Heart left ventricle (tissue), 16 donors: ENCODE measurements around the gene IKZF4. TPM values are rescaled to one million over a fixed set of nuclear protein-coding genes. Genes with fewer than 3 reads are reported as not detected.

Experiments used
- ATAC-seq, 4 donors: fragments of 200-7000 bp; cut with Tn5 transposase; one replicate each; pipeline ENCODE4 v1.9.1; 2020 to 2022; ENCODE audit warnings: moderate library complexity in 4 of 4, mild to moderate bottlenecking in 3 of 4, moderate number of reproducible peaks in 1 of 4
- DNase-seq, 5 donors: peaks; one replicate each; pipeline ENCODE4 v3.0.0-alpha.2; 2020
- H3K27ac ChIP-seq, 12 donors: fragments of 200-600 bp; sonication (generic) in 4 of 12; one replicate each; pipeline versions ENCODE4 v1.5.0 to v1.8.0; 2016 to 2022; ENCODE audit warnings: mild to moderate bottlenecking in 2 of 12
- H3K27me3 ChIP-seq, 9 donors: fragments of 200-600 bp; sonication (generic) in 2 of 9; one replicate each; pipeline versions ENCODE4 v1.5.1 to v1.8.0; 2016 to 2022; ENCODE audit warnings: mild to moderate bottlenecking in 3 of 9
- H3K36me3 ChIP-seq, 9 donors: fragments of 200-600 bp; sonication (generic) in 2 of 9; one replicate each; pipeline versions ENCODE4 v1.5.0 to v1.8.0; 2018 to 2022; ENCODE audit warnings: mild to moderate bottlenecking in 2 of 9
- H3K4me1 ChIP-seq, 12 donors: fragments of 200-600 bp; sonication (generic) in 4 of 12; one replicate each; pipeline versions ENCODE4 v1.5.0 to v1.8.0; 2016 to 2022; ENCODE audit warnings: mild to moderate bottlenecking in 3 of 12
- H3K4me3 ChIP-seq, 12 donors: fragments of 200-600 bp; sonication (generic) in 4 of 12; one replicate each; pipeline versions ENCODE4 v1.5.0 to v1.8.0; 2017 to 2022; ENCODE audit warnings: mild to moderate bottlenecking in 9 of 12, moderate library complexity in 4 of 12
- H3K9me3 ChIP-seq, 12 donors: fragments of 200-600 bp; sonication (generic) in 4 of 12; one replicate each; pipeline versions ENCODE4 v1.5.0 to v1.8.0; 2016 to 2022; ENCODE audit warnings: mild to moderate bottlenecking in 1 of 12
- POLR2A ChIP-seq, 2 donors: fragments of 450-650 bp; IDR thresholded peaks; one replicate each; pipeline ENCODE4 v1.6.1; 2017; ENCODE audit warnings: antibody characterized with exemption in 2 of 2, mild to moderate bottlenecking in 2 of 2, moderate library complexity in 2 of 2
- WGBS, 4 donors: extraction: QIAGEN DNeasy Blood & Tissue Kit in 2 of 4; methylation state at CpG; one replicate each; pipeline versions ENCODE4 v1.1.5 to v1.1.7; 2013 to 2018; 5-methylcytosine and 5-hydroxymethylcytosine counted together
- intact Hi-C, 10 donors: fragments of 100-400 bp; cut with DNase I; formaldehyde crosslinking; loops; one replicate each; pipeline versions ENCODE4 v1.11.1 to v1.14.2; 2022
- polyA plus RNA-seq, 2 donors: library from polyadenylated mRNA; stranded (reverse); fragments of 200-250 nt; gene quantifications; one replicate each; pipeline ENCODE4 v1.2.3, GENCODE V29; 2013
- total RNA-seq, 9 donors: library from RNA; depleted of rRNA in 2 of 9; stranded (reverse); fragments of >200 nt in 2 of 9; fragmentation: NEBNext Ultra II Directional in 3 of 9; extraction: Animal tissue kit (Norgen Biotek cat#: 25700) in 3 of 9; gene quantifications; one replicate each; pipeline versions ENCODE4 v1.1.0 to v1.2.4, GENCODE V29; 2016 to 2023
- TF ChIP-seq, protein P1 (sequence below), 12 donors: fragments of 200-600 bp; sonication (generic) in 4 of 12; IDR thresholded peaks; one replicate each; pipeline versions ENCODE4 v1.5.0 to v1.8.0; 2018 to 2022; ENCODE audit warnings: antibody characterized with exemption in 12 of 12, mild to moderate bottlenecking in 5 of 12
- donor health status: ischemic (EF 13 %, LVEDD 7.1; RV severe dilation, severe dysfunction).
- donor health status: healthy with polysubstance abuse.
- donor health status: DM: no; HTN: yes; CAD: no.
- donor health status: DM: no; HTN: no; CAD: no.
- donor health status: ischemic (EF 25% LVEDD 6.9; RV normal size, moderate dysfunction).
- donor health status: ischemic (EF 25% LVEDD 5.7; RV mildly dilated, moderate dysfunction).
- donor health status: healthy.
- donor health status: DM: yes; HTN: yes; CAD: no.
- donor health status: ischemic (EF 35%, LVEDD 5.7; RV mildly dilated, moderate dysfunction).
- donor health status: nonischemic (EF 11% LVEDD 7.7; RV severe dilation, severe dysfunction).
- donor health status: DM: yes; HTN: yes; CAD: no.
- donor health status: PGD.
- donor health status: ischemic (EF 29% LVEDD 5.4; RV normal size, mild dysfunction).
- donor health status: nonischemic (EF 23%, LVEDD 6.1; RV moderate dilation, normal function).

The IKZF4 gene
- total and polyA plus RNA-seq, 11 donors = 2.6 to 10.3 (median 6.8) TPM

DNA sequence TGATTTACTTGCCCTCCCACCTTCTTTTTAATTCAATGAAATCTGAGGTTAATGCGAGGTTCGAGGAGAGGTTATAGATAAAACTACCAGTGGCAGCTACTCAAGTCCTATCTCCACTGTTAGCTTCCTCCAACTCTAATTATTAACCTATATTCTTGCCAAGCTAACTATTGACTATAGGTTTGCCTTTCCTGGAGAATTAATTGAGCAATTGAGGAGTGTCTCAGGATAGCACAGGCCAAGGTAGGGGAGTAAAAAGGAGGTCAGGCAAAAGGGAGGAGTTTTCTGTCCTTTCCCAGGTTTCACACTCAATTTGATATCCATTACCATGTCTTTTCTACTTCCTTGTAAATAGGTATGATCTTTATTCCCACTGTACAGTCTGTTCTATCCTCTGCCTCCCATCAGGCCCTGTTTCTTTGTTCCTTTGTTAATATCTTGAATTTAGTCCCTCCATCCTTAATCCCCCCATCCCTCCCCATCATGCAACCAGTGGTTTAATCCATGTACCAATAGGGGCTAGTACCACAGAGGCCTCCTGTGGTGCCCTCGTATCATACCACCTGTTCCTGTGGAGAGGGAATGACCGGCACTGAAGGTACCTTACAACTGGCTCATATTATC, 27.5 kb upstream of the IKZF4 start:
- Histone ChIP-seq H3K27ac (no peak overlapping the region), H3K4me1 (peaks cover 0 to 17% (median 10%) of the 10 kb centered on the region in 12 donors), H3K27me3 (no peaks in the 10 kb centered on the region), H3K9me3 (no peaks in the 10 kb centered on the region), H3K4me3 (no peak overlapping the region), H3K36me3 (peaks cover 0 to 74% (median 69%) of the 10 kb centered on the region in 9 donors)
- WGBS, 4 donors = 83 to 89% (median 84%) methylated on average over 4 of the region's 4 CpGs
- intact Hi-C loops = loop anchor here in 2 of 10 donors (5.0 to 10.0 kb wide), 2 partner anchors 34 to 51 kb away; partner anchors contain the start of gene RPS26 (in 1 of the 2)
- DNase-seq (no peak), ATAC-seq (no peak)
- TF ChIP-seq, protein P1, sequence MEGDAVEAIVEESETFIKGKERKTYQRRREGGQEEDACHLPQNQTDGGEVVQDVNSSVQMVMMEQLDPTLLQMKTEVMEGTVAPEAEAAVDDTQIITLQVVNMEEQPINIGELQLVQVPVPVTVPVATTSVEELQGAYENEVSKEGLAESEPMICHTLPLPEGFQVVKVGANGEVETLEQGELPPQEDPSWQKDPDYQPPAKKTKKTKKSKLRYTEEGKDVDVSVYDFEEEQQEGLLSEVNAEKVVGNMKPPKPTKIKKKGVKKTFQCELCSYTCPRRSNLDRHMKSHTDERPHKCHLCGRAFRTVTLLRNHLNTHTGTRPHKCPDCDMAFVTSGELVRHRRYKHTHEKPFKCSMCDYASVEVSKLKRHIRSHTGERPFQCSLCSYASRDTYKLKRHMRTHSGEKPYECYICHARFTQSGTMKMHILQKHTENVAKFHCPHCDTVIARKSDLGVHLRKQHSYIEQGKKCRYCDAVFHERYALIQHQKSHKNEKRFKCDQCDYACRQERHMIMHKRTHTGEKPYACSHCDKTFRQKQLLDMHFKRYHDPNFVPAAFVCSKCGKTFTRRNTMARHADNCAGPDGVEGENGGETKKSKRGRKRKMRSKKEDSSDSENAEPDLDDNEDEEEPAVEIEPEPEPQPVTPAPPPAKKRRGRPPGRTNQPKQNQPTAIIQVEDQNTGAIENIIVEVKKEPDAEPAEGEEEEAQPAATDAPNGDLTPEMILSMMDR (IDR thresholded peaks at IDR 0.05) = no peak
- TF ChIP-seq POLR2A (IDR thresholded peaks at IDR 0.05) = no peak

DNA sequence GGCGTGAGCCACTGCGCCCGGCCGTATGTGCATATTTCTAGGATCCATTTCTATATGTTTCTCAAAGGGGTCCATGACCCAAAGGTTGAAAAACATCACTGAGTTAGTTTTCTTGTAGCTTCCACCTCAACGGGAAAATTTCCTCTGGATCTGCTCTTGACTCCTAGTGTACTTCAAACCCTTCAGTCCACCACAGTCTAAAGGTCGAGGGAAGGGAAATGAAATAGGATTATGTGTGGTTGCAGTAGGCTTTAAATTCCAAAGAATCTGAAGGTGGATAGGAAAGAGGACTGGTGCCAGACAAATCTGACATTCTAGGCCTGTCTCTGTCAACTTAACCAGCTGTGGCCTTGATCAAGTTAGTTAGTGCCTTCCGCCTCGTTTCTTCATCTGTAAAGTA, 25.5 kb upstream of the IKZF4 start:
- no peaks in the 10 kb centered on the region for H3K9me3 ChIP-seq
- H3K27me3 ChIP-seq = no peaks in the 10 kb centered on the region
- H3K4me3 ChIP-seq = no peak overlapping the region
- ATAC-seq = no peak
- H3K36me3 ChIP-seq = peaks cover 0 to 58% (median 53%) of the 10 kb centered on the region in 9 donors
- no peak overlapping the region for H3K27ac ChIP-seq
- intact Hi-C loops = loop anchor here in 5 of 10 donors (5.0 to 10.0 kb wide), 3 partner anchors 47 to 122 kb away; partner anchors contain the start of genes RPS26 (in 3 of the 5), RPL41 (in 2 of the 5) and ZC3H10 (in 2 of the 5)
- 83 to 84% (median 84%) methylated on average over 8 of the region's 8 CpGs for WGBS, 4 donors
- no peak for DNase-seq
- TF ChIP-seq, protein P1 (IDR thresholded peaks at IDR 0.05) = no peak
- TF ChIP-seq POLR2A (IDR thresholded peaks at IDR 0.05) = no peak
- H3K4me1 ChIP-seq = peaks cover 0 to 21% (median 11%) of the 10 kb centered on the region in 12 donors

GRCh38 chr12:55996201-55996714, 24.6 kb upstream of the IKZF4 start:
- Histone ChIP-seq H3K27me3 (no peaks in the 10 kb centered on the region), H3K9me3 (no peaks in the 10 kb centered on the region), H3K27ac (peak overlapping the region; percentile 63 to 94 (median 87)), H3K4me3 (peak overlapping the region; percentile 27 to 82 (median 68)), H3K4me1 (peaks cover 0 to 21% (median 11%) of the 10 kb centered on the region in 12 donors), H3K36me3 (peaks cover 0 to 53% (median 44%) of the 10 kb centered on the region in 9 donors)
- no peak for TF ChIP-seq POLR2A (IDR thresholded peaks at IDR 0.05)
- TF ChIP-seq, protein P1 (IDR thresholded peaks at IDR 0.05) = peak; percentile 78 to 88 (median 84)
- peak in 2 of 4 donors; percentile 44 to 57 for ATAC-seq
- intact Hi-C loops = loop anchor here in 8 of 10 donors (2.0 to 10.0 kb wide), 4 partner anchors 45 to 121 kb away; partner anchors contain the start of genes RPS26 (in 8 of the 8), RPL41 (in 2 of the 8) and ZC3H10 (in 2 of the 8)
- 27 to 32% (median 31%) methylated on average over 14 of the region's 14 CpGs for WGBS, 4 donors
- DNase-seq = peak in 2 of 5 donors; percentile 44 to 47
